H9 (cell line): ENCODE measurements around the gene HSPA12A. TPM values are rescaled to one million over a fixed set of nuclear protein-coding genes. Genes with fewer than 3 reads are reported as not detected.

ENCODE experiments used
- DNase-seq: peaks from one replicate; pipeline ENCODE4 v3.0.0-alpha.2; 2017
- H2AFZ ChIP-seq: one replicate; pipeline ENCODE4 v1.6.1; 2013; ENCODE audit warnings: mild to moderate bottlenecking, low read length, control low read depth, moderate library complexity
- H2AK5ac ChIP-seq: 2 replicates; pipeline ENCODE4 v1.6.1; 2013; ENCODE audit warnings: low read length, control low read depth, mixed read lengths; ENCODE audit not compliant: insufficient read length
- H2BK120ac ChIP-seq: one replicate; pipeline ENCODE4 v1.6.1; 2013; ENCODE audit warnings: low read depth, mild to moderate bottlenecking, low read length, control low read depth, inconsistent platforms; ENCODE audit not compliant: poor library complexity, severe bottlenecking
- H2BK12ac ChIP-seq: 2 replicates; pipeline ENCODE4 v1.6.1; 2013; ENCODE audit warnings: low read length, control low read depth, mixed read lengths, low read depth; ENCODE audit not compliant: insufficient read length
- H2BK15ac ChIP-seq: 2 replicates; pipeline ENCODE4 v1.6.1; 2013; ENCODE audit warnings: low read depth, low read length, control low read depth
- H2BK20ac ChIP-seq: one replicate; pipeline ENCODE4 v1.6.1; 2013; ENCODE audit warnings: low read depth, mild to moderate bottlenecking, low read length, control low read depth, inconsistent platforms; ENCODE audit not compliant: poor library complexity, severe bottlenecking
- H2BK5ac ChIP-seq: 2 replicates; pipeline ENCODE4 v1.6.1; 2013; ENCODE audit warnings: low read length, control low read depth, mixed read lengths; ENCODE audit not compliant: insufficient read length
- H3K14ac ChIP-seq: 2 replicates; pipeline ENCODE4 v1.6.1; 2013; ENCODE audit warnings: low read length, control low read depth; ENCODE audit not compliant: insufficient read depth
- H3K18ac ChIP-seq: 2 replicates; pipeline ENCODE4 v1.6.1; 2013; ENCODE audit warnings: low read depth, mild to moderate bottlenecking, mixed read lengths, low read length, control low read depth; ENCODE audit not compliant: insufficient read length
- H3K23ac ChIP-seq: 2 replicates; pipeline ENCODE4 v1.6.1; 2013; ENCODE audit warnings: low read length, control low read depth, mixed read lengths, low read depth; ENCODE audit not compliant: insufficient read length
- H3K23me2 ChIP-seq: 2 replicates; pipeline ENCODE4 v1.6.1; 2013; ENCODE audit warnings: low read depth, mild to moderate bottlenecking, mixed read lengths, low read length, control low read depth; ENCODE audit not compliant: insufficient read length, poor library complexity, severe bottlenecking
- H3K27ac ChIP-seq: 2 replicates; pipeline ENCODE4 v1.5.1; 2013; ENCODE audit warnings: low read length, control low read depth, mixed read lengths, low read depth; ENCODE audit not compliant: insufficient read length
- H3K27me3 ChIP-seq: 2 replicates; pipeline ENCODE4 v1.6.1; 2013; ENCODE audit warnings: low read length, control low read depth, inconsistent platforms; ENCODE audit not compliant: insufficient read depth
- H3K4ac ChIP-seq: 2 replicates; pipeline ENCODE4 v1.6.1; 2013; ENCODE audit warnings: low read depth, mild to moderate bottlenecking, control low read depth, inconsistent platforms, low read length, moderate library complexity
- H3K4me1 ChIP-seq: 2 replicates; pipeline ENCODE4 v1.6.1; 2013; ENCODE audit warnings: low read length, control low read depth, inconsistent platforms; ENCODE audit not compliant: insufficient read depth
- H3K4me2 ChIP-seq: 2 replicates; pipeline ENCODE4 v1.6.1; 2013; ENCODE audit warnings: low read length, control low read depth, mixed read lengths; ENCODE audit not compliant: insufficient read length, insufficient read depth
- H3K56ac ChIP-seq: 2 replicates; pipeline ENCODE4 v1.6.1; 2013; ENCODE audit warnings: low read depth, mild to moderate bottlenecking, mixed read lengths, low read length, control low read depth; ENCODE audit not compliant: insufficient read length
- H3K79me1 ChIP-seq: 2 replicates; pipeline ENCODE4 v1.6.1; 2013; ENCODE audit warnings: low read depth, mild to moderate bottlenecking, moderate library complexity, low read length, control low read depth, inconsistent platforms; ENCODE audit not compliant: insufficient read depth, poor library complexity, severe bottlenecking
- H3K79me2 ChIP-seq: 2 replicates; pipeline ENCODE4 v1.6.1; 2013; ENCODE audit warnings: low read length, control low read depth, inconsistent platforms; ENCODE audit not compliant: insufficient read depth
- H3K9ac ChIP-seq: 2 replicates; pipeline ENCODE4 v1.6.1; 2013; ENCODE audit warnings: low read length, control low read depth, mixed read lengths; ENCODE audit not compliant: insufficient read length; ENCODE audit errors: extremely low read depth
- H3K9me3 ChIP-seq: one replicate; pipeline ENCODE4 v1.6.1; 2013; ENCODE audit warnings: low read depth, low read length, inconsistent platforms; ENCODE audit not compliant: control insufficient read depth
- H3T11ph ChIP-seq: one replicate; pipeline ENCODE4 v1.6.1; 2013; ENCODE audit warnings: mild to moderate bottlenecking, low read length, control low read depth, inconsistent platforms
- H4K20me1 ChIP-seq: one replicate; pipeline ENCODE4 v1.6.1; 2013; ENCODE audit not compliant: control insufficient read depth, insufficient read length, insufficient read depth
- H4K5ac ChIP-seq: 2 replicates; pipeline ENCODE4 v1.6.1; 2013; ENCODE audit warnings: low read depth, mild to moderate bottlenecking, mixed read lengths, low read length, control low read depth; ENCODE audit not compliant: insufficient read length
- H4K8ac ChIP-seq: replicated peaks from 2 replicates; pipeline ENCODE4 v1.6.1; 2013; ENCODE audit warnings: low read length, control low read depth, mixed read lengths, low read depth; ENCODE audit not compliant: insufficient read length
- H4K91ac ChIP-seq: 2 replicates; pipeline ENCODE4 v1.6.1; 2013; ENCODE audit warnings: low read depth, mild to moderate bottlenecking, moderate library complexity, mixed read lengths, low read length, control low read depth; ENCODE audit not compliant: insufficient read length
- H3K27ac Mint-ChIP-seq, 3 experiments: 2 replicates in 2 of 3; 3 replicates in 1 of 3; pipeline ENCODE4 v1.8.0; 2020 to 2021; ENCODE audit warnings: mixed read lengths in 3 of 3, mild to moderate bottlenecking in 1 of 3, moderate library complexity in 1 of 3
- H3K27me3 Mint-ChIP-seq: 2 replicates; pipeline ENCODE4 v1.8.0; 2021; ENCODE audit warnings: low read depth, mild to moderate bottlenecking, moderate library complexity, mixed read lengths
- H3K36me3 Mint-ChIP-seq, 3 experiments: 2 replicates in 2 of 3; 3 replicates in 1 of 3; pipeline ENCODE4 v1.8.0; 2020 to 2021; ENCODE audit warnings: low read depth in 3 of 3, mixed read lengths in 3 of 3; ENCODE audit not compliant: insufficient read depth in 1 of 3
- H3K4me1 Mint-ChIP-seq, 2 experiments: 2 replicates each; pipeline ENCODE4 v1.8.0; 2020; ENCODE audit warnings: mixed read lengths in 2 of 2
- H3K4me3 Mint-ChIP-seq, 2 experiments: 2 replicates in 1 of 2; 3 replicates in 1 of 2; pipeline ENCODE4 v1.8.0; 2020 to 2021; ENCODE audit warnings: mild to moderate bottlenecking in 2 of 2, mixed read lengths in 2 of 2, moderate library complexity in 1 of 2
- H3K9me3 Mint-ChIP-seq, 2 experiments: 2 replicates in 1 of 2; 3 replicates in 1 of 2; pipeline ENCODE4 v1.8.0; 2020; ENCODE audit warnings: mild to moderate bottlenecking in 2 of 2, mixed read lengths in 2 of 2, moderate library complexity in 1 of 2
- WGBS: extraction: QIAGEN DNeasy Blood & Tissue Kit; methylation state at CpG from one replicate; pipeline ENCODE4 v1.1.7; 2013; ENCODE audit warnings: missing lambda C conversion rate, low lambda C conversion rate, mixed read lengths; ENCODE audit not compliant: insufficient read length; ENCODE audit errors: extremely low coverage; 5-methylcytosine and 5-hydroxymethylcytosine counted together
- total RNA-seq: library from RNA; stranded (reverse); gene quantifications from 2 replicates; pipeline ENCODE4 v1.2.1, GENCODE V29; 2021
- TF ChIP-seq, protein P1 (sequence below): fragments of 200-600 bp; sonication (generic); conservative IDR thresholded peaks from 3 replicates; pipeline ENCODE4 v1.8.0; 2021; ENCODE audit warnings: antibody characterized with exemption, mild to moderate bottlenecking

Gene HSPA12A
- total RNA-seq, 1 experiment from 2014 or later: 3.2 TPM

DNA sequence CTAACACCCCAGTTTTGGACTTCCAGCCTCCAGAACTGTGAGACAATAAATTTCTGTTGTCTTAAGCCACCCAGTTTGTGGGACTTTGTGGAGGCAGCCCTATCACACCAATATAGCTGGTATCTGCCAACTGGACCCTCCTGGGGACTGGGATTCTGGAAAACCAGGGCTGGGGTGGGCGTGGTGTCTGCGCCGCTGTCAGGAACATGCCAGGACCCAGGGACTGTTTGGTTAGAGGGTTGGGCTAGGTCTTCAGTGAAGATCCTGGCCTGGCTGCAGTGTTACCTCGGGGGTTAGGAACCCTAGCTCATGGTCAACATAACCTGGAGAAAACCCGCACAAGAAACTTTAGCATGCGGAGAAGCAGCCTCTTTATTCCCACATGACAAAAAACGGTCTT, 79.0 kb downstream of the HSPA12A start:
- Histone ChIP-seq H3K4ac (no peak overlapping the region), H3K4me1 (no peaks in the 10 kb centered on the region), H4K20me1 (no peaks in the 10 kb centered on the region), H4K5ac (no peak overlapping the region), H3K27ac (no peak overlapping the region), H2BK12ac (no peak overlapping the region), H3K9me3 (no peaks in the 10 kb centered on the region), H3K4me2 (no peak overlapping the region), H3K9ac (no peak overlapping the region), H2BK15ac (no peak overlapping the region), H2BK120ac (no peak overlapping the region), H3K14ac (no peak overlapping the region), H4K91ac (no peak overlapping the region), H3K79me2 (no peaks in the 10 kb centered on the region), H4K8ac (no peak overlapping the region), H3K79me1 (no peaks in the 10 kb centered on the region), H3T11ph (no peak overlapping the region), H3K18ac (no peak overlapping the region), H2AK5ac (no peak overlapping the region), H2BK20ac (no peak overlapping the region), H3K23ac (no peak overlapping the region), H2AFZ (no peak overlapping the region), H3K23me2 (no peaks in the 10 kb centered on the region), H2BK5ac (no peak overlapping the region), H3K56ac (no peak overlapping the region), H3K27me3 (no peaks in the 10 kb centered on the region)
- H3K27me3 Mint-ChIP-seq: no peaks in the 10 kb centered on the region
- TF ChIP-seq, protein P1, sequence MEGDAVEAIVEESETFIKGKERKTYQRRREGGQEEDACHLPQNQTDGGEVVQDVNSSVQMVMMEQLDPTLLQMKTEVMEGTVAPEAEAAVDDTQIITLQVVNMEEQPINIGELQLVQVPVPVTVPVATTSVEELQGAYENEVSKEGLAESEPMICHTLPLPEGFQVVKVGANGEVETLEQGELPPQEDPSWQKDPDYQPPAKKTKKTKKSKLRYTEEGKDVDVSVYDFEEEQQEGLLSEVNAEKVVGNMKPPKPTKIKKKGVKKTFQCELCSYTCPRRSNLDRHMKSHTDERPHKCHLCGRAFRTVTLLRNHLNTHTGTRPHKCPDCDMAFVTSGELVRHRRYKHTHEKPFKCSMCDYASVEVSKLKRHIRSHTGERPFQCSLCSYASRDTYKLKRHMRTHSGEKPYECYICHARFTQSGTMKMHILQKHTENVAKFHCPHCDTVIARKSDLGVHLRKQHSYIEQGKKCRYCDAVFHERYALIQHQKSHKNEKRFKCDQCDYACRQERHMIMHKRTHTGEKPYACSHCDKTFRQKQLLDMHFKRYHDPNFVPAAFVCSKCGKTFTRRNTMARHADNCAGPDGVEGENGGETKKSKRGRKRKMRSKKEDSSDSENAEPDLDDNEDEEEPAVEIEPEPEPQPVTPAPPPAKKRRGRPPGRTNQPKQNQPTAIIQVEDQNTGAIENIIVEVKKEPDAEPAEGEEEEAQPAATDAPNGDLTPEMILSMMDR: no peak
- H3K27ac Mint-ChIP-seq: no peak overlapping the region
- H3K4me1 Mint-ChIP-seq: no peaks in the 10 kb centered on the region; a peak in 1 of 4 replicates
- H3K36me3 Mint-ChIP-seq: peaks cover 10 to 43% (median 43%) of the 10 kb centered on the region in 3 experiments; a peak in 6 of 7 replicates
- H3K9me3 Mint-ChIP-seq: no peaks in the 10 kb centered on the region
- no peak overlapping the region for H3K4me3 Mint-ChIP-seq
- no CpG with 5 or more reads among the region's 7 CpGs for WGBS
- peak; percentile 16 for DNase-seq
